HAP-1 (cell line): ENCODE results near the gene PKP2.

Source experiments
- DNase-seq, 2 experiments: peaks; one replicate each; pipeline ENCODE4 v3.0.0-alpha.2; 2016 to 2020; ENCODE audit warnings: low spot score in 2 of 2
- H3K27me3 ChIP-seq: fragments of 250-450 bp; sonication (Bioruptor Pico); 2 replicates; pipeline ENCODE4 v1.5.1; 2020; ENCODE audit warnings: low read depth, mild to moderate bottlenecking, moderate library complexity
- H3K36me3 ChIP-seq: fragments of 250-450 bp; sonication (Bioruptor Pico); replicated peaks from 2 replicates; pipeline ENCODE4 v1.5.1; 2020; ENCODE audit warnings: mild to moderate bottlenecking
- H3K4me1 ChIP-seq: fragments of 250-450 bp; sonication (Bioruptor Pico); 2 replicates; pipeline ENCODE4 v1.5.1; 2020; ENCODE audit warnings: mild to moderate bottlenecking
- H3K4me3 ChIP-seq: fragments of 250-450 bp; sonication (Bioruptor Pico); 2 replicates; pipeline ENCODE4 v1.5.1; 2020; ENCODE audit warnings: mild to moderate bottlenecking, moderate library complexity
- H3K9me3 ChIP-seq: fragments of 250-450 bp; sonication (Bioruptor Pico); 2 replicates; pipeline ENCODE4 v1.5.1; 2020; ENCODE audit warnings: mild to moderate bottlenecking, moderate library complexity
- in situ Hi-C: fragments of 300-500 bp; cut with MboI; formaldehyde crosslinking; loops from 3 replicates; pipeline ENCODE4 v1.14.3; 2020; ENCODE audit warnings: low sequenced_read_pairs, inconsistent platforms, mixed read lengths

PKP2 gene

DNA sequence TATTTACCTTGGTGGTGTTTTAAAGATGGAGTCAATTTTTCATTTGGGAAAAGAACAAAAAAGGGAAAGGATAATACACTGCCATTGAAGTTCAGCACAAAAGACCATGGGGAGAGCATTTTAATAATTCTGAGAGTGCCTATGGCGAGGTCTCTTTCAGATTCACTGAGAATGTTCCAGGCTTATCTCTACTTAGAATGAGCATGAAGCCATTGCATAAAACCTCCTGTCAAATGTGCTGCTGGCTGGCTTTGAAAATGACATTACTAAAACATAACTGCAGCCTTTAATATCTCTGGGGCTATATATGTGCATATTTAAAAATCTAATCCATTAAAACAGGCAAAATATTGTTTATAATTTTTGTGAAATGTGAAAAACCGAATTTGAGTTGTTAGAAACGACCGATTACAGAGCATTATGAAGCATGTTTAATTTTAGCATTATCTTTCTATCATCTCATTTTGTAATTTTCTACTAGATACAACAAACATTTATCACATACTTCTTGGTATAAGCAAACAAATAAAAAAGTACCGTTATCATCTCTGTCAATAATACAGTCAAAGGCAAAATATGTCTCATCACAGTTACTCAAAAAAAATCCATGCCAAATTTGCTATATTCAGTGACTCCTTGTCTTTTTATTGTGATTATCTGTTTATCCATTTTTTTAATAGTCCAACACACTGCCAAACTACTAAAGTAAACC lies 95.2 kb downstream of the PKP2 start:
- H3K4me3 ChIP-seq: no peak overlapping the region
- in situ Hi-C loops: no loop called here
- H3K4me1 ChIP-seq: no peaks in the 10 kb centered on the region
- no peaks in the 10 kb centered on the region for H3K27me3 ChIP-seq
- DNase-seq: no peak
- no peaks in the 10 kb centered on the region for H3K9me3 ChIP-seq
- H3K36me3 ChIP-seq: no peaks in the 10 kb centered on the region

DNA sequence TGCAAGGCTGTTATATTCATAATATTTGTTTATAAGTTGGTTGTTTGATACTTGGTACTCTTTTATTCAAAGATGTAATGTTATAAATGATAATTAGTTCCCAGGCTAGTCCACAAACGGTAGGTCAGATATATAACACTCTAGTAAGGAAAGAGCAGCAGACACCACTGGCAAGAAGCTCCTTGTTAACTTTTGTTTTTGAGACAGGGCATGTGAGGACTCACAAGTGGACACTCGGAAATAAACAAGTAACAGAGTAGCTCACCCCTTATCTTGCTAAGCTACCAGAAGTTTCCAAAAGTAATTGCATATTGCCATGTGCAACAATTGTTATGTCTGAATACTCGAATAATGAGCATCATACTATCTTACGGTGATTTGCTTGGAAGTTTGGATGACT lies 102.3 kb downstream of the PKP2 start:
- no peak overlapping the region for H3K4me3 ChIP-seq
- no peak for DNase-seq
- in situ Hi-C loops: no loop called here
- H3K9me3 ChIP-seq: no peaks in the 10 kb centered on the region; the same call in 1 of the 2 replicates
- no peaks in the 10 kb centered on the region for H3K27me3 ChIP-seq
- no peaks in the 10 kb centered on the region for H3K36me3 ChIP-seq
- no peaks in the 10 kb centered on the region for H3K4me1 ChIP-seq

DNA sequence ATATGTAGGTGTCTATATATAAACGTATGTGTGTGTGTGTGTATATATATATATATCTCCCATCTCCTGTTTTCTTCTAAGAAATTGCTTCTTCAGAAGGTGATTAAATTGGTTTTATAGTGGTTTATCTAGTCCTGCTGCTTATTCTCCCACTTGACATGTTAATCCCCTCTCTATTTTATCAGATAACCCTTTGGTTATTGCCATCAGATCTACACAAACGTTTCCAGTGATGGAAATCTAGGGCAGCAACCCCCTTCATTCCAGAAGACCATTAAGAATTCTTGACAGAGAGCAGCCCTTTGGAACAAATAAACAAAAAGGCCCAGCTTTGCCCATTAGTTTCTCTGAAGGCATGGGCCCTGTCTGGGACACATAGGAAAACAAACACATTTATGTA lies 106.7 kb downstream of the PKP2 start:
- DNase-seq: no peak
- in situ Hi-C loops: no loop called here

DNA sequence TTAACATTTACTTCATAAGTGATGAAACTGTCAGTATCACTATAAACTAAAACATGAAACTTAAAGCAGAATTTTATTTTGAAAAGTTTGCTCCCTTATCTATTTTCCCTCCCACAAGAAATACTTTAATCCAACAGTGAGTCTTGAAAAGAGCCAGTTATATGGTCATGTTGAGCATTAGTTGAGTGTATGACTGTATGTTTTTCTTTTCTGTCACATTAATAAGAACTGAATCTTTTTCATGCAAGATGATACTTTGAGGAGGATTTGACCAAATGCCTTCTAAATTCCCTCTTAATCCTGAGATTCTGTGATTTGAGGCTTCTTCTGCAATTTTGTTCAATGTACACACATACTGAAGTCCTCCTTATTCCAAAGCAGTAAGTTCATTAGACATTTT lies 107.1 kb downstream of the PKP2 start:
- Histone ChIP-seq H3K27me3 (no peaks in the 10 kb centered on the region), H3K4me3 (no peak overlapping the region), H3K4me1 (no peaks in the 10 kb centered on the region), H3K9me3 (no peaks in the 10 kb centered on the region), H3K36me3 (no peaks in the 10 kb centered on the region)
- in situ Hi-C loops: no loop called here
- DNase-seq: no peak

More for the DNA sequence above, 106.7 kb downstream of the PKP2 start:
- no peaks in the 10 kb centered on the region for H3K9me3 ChIP-seq
- no peaks in the 10 kb centered on the region for H3K4me1 ChIP-seq
- no peak overlapping the region for H3K4me3 ChIP-seq
- no peaks in the 10 kb centered on the region for H3K27me3 ChIP-seq
- no peaks in the 10 kb centered on the region for H3K36me3 ChIP-seq

DNA sequence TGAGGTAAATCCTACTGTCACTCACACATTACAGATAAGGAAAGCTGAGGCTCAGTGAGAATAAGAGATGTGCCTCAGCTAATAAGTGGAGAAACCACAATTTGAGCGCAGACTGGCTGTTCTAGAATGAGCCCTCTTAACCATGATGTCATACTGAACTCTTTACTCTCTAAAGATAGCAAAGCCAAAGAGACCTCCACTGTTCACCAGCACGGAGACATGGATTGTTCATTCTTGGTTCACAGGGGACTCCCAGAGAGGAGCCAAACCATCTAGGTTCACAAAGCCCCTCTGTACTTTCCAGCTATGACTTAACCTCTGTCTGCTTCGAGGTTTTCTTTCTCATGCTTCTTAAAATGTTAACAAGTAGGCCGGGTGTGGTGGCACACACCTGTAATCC lies 108.2 kb downstream of the PKP2 start:
- Histone ChIP-seq H3K9me3 (no peaks in the 10 kb centered on the region), H3K27me3 (no peaks in the 10 kb centered on the region), H3K4me3 (no peak overlapping the region), H3K4me1 (no peaks in the 10 kb centered on the region), H3K36me3 (no peaks in the 10 kb centered on the region)
- in situ Hi-C loops: no loop called here
- no peak for DNase-seq

DNA sequence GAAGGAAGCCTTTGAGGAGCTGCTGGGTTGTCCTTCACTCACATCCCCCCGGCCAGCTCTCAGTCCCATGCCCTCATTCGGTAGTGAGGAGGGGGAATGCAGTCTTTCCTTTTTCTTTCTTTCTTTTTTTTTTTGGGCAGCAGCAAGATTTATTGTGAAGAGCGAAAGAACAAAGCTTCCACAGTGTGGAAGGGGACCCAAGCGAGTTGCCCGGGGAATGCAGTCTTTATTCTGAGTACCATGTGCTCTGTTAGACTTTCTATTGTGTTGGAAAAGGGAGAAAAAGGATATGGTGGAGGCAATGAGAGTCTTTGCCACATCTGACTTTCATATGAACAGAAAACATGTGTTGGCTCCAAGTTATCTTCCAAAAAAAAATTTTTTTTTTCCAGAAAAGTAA lies 111.0 kb downstream of the PKP2 start:
- Histone ChIP-seq H3K4me3 (no peak overlapping the region), H3K9me3 (no peaks in the 10 kb centered on the region), H3K4me1 (no peaks in the 10 kb centered on the region), H3K27me3 (no peaks in the 10 kb centered on the region; the same call in 1 of the 2 replicates), H3K36me3 (no peaks in the 10 kb centered on the region)
- DNase-seq: no peak
- in situ Hi-C loops: no loop called here

DNA sequence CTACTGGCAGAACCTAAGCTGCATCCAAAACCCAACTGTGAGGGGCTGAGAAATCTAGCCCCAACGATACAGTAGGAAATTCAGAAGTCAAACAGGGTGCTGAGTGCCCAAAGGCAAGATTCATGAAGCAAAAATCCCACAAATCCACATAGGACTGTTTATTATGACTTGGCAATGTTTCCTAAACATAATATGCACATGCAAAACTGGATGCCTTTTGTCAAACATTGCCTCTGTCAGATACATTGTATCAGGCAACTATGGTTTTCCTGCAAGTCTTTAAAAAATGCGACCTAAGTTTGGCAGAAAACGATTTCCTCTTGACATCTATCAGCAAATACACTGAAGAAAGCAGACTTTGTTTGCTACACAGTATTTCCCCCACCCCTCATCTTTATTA lies 113.5 kb downstream of the PKP2 start:
- in situ Hi-C loops: no loop called here
- Histone ChIP-seq H3K27me3 (no peaks in the 10 kb centered on the region; the same call in 1 of the 2 replicates), H3K4me3 (no peak overlapping the region), H3K36me3 (no peaks in the 10 kb centered on the region), H3K4me1 (no peaks in the 10 kb centered on the region), H3K9me3 (no peaks in the 10 kb centered on the region)
- DNase-seq: no peak

DNA sequence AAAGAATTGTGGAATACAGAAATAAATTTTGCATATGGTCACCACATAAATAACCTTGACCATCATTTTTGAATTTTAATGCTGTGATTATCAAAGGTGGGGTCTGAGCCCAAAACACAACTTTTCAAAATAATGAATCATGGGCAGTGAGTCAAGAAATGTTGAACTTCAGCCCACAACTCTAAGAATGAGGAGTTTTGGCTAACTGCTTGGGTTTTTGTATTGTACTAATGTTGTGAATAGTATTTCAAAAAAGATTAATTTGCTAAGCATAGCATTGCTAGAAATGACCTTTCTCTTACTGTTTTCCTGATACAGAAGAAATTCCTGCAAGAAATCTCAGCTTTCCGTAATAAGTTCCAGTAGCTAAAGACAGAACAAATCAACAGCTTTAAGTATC lies 116.5 kb downstream of the PKP2 start:
- Histone ChIP-seq H3K9me3 (no peaks in the 10 kb centered on the region), H3K4me3 (no peak overlapping the region), H3K27me3 (no peaks in the 10 kb centered on the region; the same call in 1 of the 2 replicates), H3K4me1 (no peaks in the 10 kb centered on the region), H3K36me3 (no peaks in the 10 kb centered on the region)
- DNase-seq: no peak
- in situ Hi-C loops: no loop called here

DNA sequence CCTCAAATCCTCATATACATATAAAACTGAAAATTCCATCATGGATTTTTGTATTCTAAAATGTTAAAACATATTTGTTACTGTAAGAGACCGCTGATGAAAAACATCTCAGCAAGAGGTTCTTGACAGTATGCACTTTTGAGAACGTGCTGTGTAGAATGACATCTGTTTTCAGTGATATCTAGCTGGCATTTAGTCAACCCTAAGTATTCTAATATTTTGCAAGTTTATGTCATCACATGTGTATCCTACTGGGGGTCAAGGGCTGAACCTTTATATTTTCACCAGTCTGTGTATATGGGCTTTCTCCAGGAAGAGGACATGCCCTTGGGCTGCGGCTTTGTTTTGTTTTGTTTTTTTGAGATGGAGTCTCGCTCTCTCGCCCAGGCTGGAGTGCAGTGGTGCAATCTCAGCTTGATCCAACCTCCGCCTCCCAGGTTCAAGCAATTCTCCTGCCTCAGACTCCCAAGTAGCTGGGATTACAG lies 118.8 kb downstream of the PKP2 start:
- Histone ChIP-seq H3K9me3 (no peaks in the 10 kb centered on the region), H3K27me3 (peaks cover 4% of the 10 kb centered on the region), H3K36me3 (no peaks in the 10 kb centered on the region), H3K4me3 (no peak overlapping the region), H3K4me1 (no peaks in the 10 kb centered on the region)
- DNase-seq: no peak
- in situ Hi-C loops: no loop called here

DNA sequence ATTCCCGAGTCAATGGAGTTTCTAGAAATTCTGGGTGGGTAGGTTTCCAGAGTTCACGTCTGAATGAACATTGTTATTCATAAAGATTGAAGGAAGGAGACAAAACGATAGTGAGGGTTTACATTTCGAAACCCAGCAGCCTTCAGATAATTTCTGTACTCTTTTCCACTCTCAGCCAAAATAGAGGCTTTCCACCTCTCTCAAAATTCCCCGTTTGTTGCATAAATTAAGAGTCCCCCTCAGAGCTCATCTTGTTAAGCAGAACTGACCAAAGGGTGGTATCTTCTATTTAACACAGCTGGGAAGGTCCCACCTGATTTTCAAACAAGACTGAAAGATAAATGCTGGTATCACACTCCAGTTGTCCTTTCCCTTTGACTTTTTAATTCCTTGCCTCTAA lies 119.4 kb downstream of the PKP2 start:
- Histone ChIP-seq H3K36me3 (no peaks in the 10 kb centered on the region), H3K27me3 (peaks cover 4% of the 10 kb centered on the region), H3K4me3 (no peak overlapping the region), H3K4me1 (no peaks in the 10 kb centered on the region), H3K9me3 (no peaks in the 10 kb centered on the region)
- in situ Hi-C loops: no loop called here
- DNase-seq: no peak

DNA sequence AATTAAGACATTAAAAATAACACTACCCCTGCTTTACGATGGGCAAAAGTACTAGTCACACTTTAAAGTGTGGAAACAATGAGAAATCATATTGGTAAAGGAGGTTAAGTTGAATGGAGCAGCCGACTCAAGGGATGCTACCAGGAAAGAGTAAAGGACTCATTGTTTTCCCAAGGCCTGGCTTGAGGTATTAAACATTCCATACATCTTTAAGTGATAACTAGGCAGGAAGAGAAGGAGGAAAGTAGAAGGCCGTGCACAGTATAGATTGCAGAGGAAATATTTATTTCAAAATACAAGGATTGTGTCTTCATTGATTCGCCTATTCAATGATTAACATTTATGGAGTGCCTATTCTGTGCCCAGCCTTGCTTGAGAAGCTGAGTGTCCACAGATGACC lies 120.3 kb downstream of the PKP2 start:
- peaks cover 4% of the 10 kb centered on the region for H3K27me3 ChIP-seq
- H3K4me1 ChIP-seq: no peaks in the 10 kb centered on the region
- H3K9me3 ChIP-seq: no peaks in the 10 kb centered on the region
- no peak for DNase-seq
- in situ Hi-C loops: no loop called here
- no peaks in the 10 kb centered on the region for H3K36me3 ChIP-seq
- no peak overlapping the region for H3K4me3 ChIP-seq

DNA sequence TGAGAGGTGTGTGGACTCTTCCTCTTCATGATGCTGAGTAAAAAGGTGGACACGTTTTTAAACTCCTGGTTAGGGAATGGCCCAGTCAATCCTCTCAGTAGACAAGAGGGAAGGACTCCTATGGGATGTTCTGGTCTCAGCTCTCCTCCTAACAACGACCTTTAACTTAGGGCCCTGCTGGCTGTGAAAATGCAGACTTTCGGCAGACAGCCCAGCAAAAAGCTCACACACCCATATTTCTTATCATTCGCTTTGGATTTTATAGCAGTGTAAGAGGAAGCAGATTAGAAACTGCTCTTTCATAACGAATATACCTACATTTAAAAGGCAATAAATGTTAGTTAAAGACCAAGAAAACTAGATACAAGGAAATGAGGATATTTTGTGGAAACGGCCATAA lies 122.9 kb downstream of the PKP2 start:
- Histone ChIP-seq H3K4me3 (no peak overlapping the region), H3K36me3 (no peaks in the 10 kb centered on the region), H3K9me3 (no peaks in the 10 kb centered on the region), H3K4me1 (no peaks in the 10 kb centered on the region), H3K27me3 (peaks cover 9% of the 10 kb centered on the region)
- DNase-seq: no peak
- in situ Hi-C loops: loop anchor here (25.0 kb wide), 1 partner anchor 839 kb away; no protein-coding TSS in a partner anchor

DNA sequence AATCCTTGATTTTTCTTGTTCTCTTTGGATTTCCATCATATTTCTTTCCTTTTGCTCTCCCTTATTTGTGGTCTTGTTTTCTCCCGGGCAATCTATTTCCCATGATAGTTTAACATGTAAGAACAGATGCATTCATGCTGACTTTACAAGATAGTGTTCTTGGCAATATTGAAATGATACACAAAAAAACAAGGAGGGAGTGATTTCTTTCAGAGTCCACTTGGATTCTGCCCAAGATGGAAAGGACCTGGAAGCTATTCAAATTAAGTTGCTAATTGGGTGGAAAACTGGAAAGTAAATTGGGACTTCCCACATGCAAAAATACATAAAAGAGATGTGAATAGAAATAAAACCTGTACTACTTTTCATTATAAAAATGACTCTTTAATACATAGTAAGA lies 126.4 kb downstream of the PKP2 start:
- no peaks in the 10 kb centered on the region for H3K36me3 ChIP-seq
- in situ Hi-C loops: loop anchor here (25.0 kb wide), 1 partner anchor 842 kb away; no protein-coding TSS in a partner anchor
- no peak overlapping the region for H3K4me3 ChIP-seq
- H3K27me3 ChIP-seq: peaks cover 14% of the 10 kb centered on the region
- no peaks in the 10 kb centered on the region for H3K9me3 ChIP-seq
- no peak for DNase-seq
- H3K4me1 ChIP-seq: no peaks in the 10 kb centered on the region

DNA sequence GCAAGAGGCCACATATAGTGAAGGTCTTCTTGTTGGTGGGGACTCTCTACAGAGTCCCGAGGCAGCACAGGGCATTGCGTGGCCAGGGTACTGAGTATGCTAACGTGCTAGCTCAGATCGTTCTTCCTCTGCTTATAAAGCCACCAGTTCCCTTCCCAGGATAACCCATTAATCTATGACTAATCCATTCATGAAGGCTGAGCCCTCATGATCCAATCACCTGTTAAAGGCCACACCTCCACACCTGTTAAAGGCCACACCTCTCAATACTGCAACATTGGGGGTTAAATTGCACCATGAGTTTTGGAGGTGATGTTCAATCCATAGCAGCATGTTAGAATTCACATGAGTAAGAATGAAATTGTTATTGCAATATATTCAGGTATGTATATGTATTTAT lies 128.1 kb downstream of the PKP2 start:
- peaks cover 14% of the 10 kb centered on the region for H3K27me3 ChIP-seq
- H3K36me3 ChIP-seq: no peaks in the 10 kb centered on the region
- in situ Hi-C loops: loop anchor here (10.0 to 25.0 kb wide), 2 partner anchors 166 to 844 kb away; no protein-coding TSS in a partner anchor
- no peak for DNase-seq
- no peaks in the 10 kb centered on the region for H3K9me3 ChIP-seq
- no peak overlapping the region for H3K4me3 ChIP-seq
- no peaks in the 10 kb centered on the region for H3K4me1 ChIP-seq
